Erythroblast (primary cell): ENCODE results near the gene MAIP1.

ENCODE experiments used
- GATA1 ChIP-seq: IDR thresholded peaks from 2 replicates; pipeline ENCODE4 v1.6.1; 2011; ENCODE audit warnings: low read depth, mild to moderate bottlenecking, control low read depth, low read length, moderate library complexity
- POLR2A ChIP-seq: IDR thresholded peaks from 2 replicates; pipeline ENCODE4 v1.6.1; 2011; ENCODE audit warnings: mild to moderate bottlenecking, low read length

GRCh38 chr2:199985625-199986207 is 30.3 kb downstream of the MAIP1 start:
- TF ChIP-seq POLR2A: no peak
- no peak for TF ChIP-seq GATA1
